ENCODE results near the gene MUC12.
"Not testable (repeated sequence)": the region's sequence is repeated elsewhere in the genome, so short reads cannot be mapped to it uniquely, and the experiment has no call there.

Gene MUC12

GRCh38 chr7:100963386-100963785, 6.0 kb upstream of the MUC12 start:
- DNase-seq, result no peak

DNA sequence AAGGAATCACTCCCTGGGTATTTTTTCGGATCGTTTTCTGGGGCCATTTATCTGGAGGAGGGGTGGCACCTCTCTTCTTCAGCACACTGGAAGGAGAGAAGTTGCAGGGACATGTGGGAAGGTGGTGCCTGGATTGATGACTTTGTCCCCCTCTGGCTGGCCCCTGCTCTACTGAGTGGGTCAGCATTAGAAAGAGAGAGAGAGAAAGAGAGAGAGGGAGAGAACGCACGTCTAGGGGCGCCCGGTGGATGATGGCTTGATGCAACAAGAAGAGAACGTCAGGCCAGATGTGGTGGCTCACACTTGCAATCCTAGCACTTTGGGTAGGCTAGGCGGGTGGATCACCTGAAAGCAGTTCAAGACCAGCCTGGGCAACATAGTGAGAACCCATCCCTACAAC, 5.5 kb upstream of the MUC12 start:
- DNase-seq, result no peak

DNA sequence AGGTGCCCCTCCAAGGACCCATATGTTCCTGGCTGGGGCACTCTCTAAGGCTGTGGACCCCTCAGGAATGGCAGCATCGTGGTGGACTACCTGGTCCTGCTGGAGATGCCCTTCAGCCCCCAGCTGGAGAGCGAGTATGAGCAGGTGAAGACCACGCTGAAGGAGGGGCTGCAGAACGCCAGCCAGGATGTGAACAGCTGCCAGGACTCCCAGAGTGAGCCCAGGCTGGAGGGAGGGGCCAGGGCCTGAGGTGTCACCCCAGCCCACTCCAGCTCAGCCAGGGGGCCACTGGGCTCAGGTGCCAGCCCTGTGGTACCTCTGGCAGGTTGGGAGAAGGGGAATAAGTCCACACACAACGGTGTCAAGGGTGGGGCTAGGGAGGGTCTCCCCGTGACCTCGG, 4.7 kb upstream of the MUC12 start:
- DNase-seq, result no peak

- no peak for DNase-seq
Observed at GRCh38 chr7:100965045-100965722, 4.2 kb upstream of the MUC12 start.

GRCh38 chr7:100965723-100966541, 3.4 kb upstream of the MUC12 start:
- DNase-seq, result peak; percentile 49

DNA sequence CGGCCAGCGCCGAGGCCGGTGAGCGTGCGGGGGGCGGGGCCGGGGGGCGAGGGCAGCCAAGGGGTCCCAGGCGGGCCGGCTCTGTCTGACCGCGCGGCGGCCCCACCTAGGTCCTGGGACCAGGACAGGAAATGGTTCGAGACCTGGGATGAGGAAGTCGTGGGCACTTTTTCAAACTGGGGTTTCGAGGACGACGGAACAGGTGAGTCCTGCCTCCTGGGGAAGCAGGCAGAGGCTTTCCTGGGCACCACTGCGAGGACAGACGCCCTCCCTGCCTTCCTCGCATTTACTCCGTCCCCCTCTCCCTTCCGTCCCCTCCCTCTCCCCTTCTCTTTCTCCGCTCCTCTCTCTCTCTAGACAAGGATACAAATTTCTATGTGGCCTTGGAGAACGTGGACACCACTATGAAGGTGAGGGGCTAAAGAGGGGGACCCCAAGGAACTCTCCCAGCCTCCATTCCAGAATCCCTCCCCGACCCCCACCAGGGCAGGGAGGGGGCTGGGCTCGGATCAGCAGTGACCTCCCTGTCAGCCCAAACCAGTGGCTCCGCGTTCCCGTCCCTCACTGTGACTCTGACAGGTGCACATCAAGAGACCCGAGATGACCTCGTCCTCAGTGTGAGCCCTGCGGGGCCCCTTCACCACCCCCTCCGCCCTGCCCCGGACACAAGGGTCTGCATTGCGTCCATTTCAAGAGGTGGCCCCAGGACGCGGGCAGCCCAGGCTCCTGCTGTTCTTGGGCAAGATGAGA, 2.6 kb upstream of the MUC12 start:
- no peak for DNase-seq

GRCh38 chr7:100967292-100967863, 2.0 kb upstream of the MUC12 start:
- no peak for DNase-seq

DNA sequence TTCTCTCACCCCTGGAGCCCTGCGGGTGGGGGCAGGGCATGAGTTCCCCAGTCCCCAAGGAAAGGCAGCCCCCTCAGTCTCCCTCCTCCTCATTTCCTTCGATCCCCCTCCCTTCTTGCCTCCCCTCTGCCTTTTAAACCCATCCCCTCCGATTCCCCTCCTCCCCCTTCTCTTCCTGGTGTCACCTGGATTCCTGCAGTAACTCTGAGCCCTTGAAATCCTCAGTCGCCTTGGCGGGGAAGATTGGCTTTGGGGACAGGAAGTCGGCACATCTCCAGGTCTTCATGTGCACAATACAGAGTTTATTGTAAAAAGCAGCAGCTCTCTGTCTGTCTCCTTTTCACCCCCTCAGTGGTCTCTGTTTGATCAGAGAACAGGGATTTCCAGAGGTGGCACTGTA, 1.3 kb upstream of the MUC12 start:
- no peak for DNase-seq

DNA sequence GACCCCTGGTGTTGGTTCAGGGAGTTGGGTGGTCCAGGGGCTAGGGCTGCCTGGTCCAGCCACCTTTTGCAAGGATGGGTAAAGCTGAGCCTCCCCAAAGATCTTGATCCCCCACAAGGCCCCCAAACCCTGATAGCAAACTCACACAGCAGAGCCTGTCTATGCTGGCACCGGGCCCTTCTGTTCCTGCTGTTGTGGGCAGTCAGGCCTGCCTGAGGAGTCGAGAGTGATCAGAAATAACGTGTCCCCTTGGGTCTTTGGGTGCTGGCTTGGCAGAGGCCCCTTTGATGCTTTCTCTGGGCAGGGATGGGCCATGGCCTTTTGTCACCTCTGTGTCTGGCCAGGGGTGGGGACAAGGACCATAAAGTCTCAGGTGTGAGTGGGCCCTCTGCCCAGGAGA, 715 bp upstream of the MUC12 start:
- no peak for DNase-seq

GRCh38 chr7:100971111-100972001, 2.0 kb downstream of the MUC12 start:
- no peak for DNase-seq

GRCh38 chr7:100972002-100972347, 2.6 kb downstream of the MUC12 start:
- no peak for DNase-seq

GRCh38 chr7:100974021-100974420, 4.7 kb downstream of the MUC12 start:
- no peak for DNase-seq

DNA sequence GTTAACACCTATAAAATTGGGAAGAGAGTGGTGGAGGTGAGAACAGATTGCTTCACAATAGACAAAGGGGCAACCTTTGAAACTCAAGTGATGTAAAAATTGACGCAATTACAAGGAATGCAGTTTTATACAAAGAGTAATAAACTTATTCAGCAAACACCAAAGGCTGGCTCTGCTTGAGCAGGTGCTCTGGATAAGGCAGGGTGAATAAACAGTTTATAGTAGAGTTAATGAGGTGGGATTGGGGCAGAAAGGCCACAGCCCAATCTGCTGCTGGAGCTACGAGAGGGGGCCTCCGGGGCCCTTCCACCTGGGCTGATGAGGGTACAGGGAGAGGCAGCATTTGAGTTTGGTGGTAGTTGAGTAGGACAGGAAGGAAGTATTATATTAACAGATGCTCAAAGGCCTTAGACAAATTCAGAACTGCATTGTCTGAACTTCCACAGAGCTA, 6.0 kb downstream of the MUC12 start:
- no peak for DNase-seq

GRCh38 chr7:100978300-100978699, 8.9 kb downstream of the MUC12 start:
- no peak for DNase-seq

DNA sequence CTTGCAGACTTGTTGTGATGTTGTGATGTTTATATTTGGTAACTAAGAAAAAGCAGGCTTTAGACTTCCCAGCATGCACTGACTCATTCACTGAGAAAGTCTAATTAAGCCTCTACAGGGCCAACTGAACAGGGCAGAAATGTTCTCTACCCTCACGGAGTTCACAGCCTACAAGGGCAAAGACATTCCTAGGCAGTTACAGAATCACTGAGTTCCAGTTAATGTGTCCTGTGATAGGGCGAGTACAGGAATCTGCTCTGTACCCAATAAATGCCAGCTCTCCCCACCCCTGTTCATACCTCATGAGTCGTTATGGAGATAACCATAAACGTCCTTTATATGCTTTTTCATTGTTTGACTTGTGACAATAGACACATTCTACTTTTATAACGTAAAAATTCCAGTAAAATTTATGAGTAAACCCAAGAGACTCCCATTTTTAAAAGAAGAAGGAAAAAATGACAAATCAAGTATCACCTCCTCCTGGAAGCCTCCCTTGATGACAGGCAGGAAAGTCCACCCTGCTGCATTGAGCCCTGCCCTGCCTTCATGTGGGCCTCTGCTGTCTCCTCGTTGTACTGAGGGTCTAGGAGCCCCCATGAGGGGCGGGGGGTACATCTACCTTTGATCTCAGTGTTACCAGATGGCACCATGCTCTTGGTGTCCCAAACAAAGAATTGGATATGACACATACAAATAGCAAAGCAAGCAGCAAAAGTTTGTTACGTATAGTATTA, 14.3 kb downstream of the MUC12 start:
- DNase-seq, result no peak

DNA sequence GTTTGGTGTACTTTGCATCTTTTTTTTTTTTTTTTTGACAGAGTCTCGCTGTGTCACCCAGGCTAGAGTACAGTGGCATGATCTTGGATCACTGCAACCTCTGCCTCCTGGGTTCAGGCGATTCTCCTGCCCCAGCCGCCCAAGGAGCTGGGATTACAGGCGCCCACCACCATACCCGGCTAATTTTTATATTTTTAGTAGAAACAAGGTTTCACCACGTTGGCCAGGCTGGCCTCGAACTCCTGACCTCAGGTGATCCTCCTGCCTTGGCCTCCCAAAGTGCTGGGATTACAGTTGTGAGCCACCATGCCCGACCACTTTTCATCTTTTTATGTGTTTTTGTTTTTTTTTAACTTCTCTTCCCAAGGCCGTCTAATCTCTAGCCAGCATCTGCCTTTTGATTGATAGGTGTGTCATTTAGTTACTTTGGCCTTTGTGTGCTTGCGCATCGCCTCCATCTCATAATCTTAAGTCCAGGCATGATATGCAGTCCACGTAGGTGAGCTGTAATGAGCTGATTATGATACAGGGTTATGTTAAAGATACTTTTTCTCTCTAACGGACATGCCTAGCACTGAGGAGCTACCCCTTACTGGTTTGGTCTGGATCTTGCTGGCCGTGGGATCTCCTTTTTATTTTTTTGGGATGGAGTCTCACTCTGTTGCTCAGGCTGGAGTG, 15.0 kb downstream of the MUC12 start:
- not testable (repeated sequence) for DNase-seq

GRCh38 chr7:100985033-100985797, 15.8 kb downstream of the MUC12 start:
- not testable (repeated sequence) for DNase-seq

DNA sequence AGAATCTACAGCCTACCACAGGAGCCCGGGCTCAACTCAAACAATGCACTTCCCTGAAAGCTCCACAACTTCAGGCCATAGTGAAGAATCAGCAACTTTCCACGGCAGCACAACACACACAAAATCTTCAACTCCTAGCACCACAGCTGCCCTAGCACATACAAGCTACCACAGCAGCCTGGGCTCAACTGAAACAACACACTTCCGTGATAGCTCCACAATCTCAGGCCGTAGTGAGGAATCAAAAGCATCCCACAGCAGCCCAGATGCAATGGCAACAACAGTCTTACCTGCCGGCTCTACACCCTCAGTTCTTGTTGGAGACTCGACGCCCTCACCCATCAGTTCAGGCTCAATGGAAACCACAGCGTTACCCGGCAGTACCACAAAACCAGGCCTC, 22.3 kb downstream of the MUC12 start:
- no peak for DNase-seq

DNA sequence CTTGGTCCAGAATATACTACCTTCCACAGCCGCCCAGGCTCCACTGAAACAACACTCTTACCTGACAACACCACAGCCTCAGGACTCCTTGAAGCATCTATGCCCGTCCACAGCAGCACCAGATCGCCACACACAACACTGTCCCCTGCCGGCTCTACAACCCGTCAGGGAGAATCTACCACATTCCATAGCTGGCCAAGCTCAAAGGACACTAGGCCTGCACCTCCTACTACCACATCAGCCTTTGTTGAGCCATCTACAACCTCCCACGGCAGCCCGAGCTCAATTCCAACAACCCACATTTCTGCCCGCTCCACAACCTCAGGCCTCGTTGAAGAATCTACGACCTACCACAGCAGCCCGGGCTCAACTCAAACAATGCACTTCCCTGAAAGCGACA, 22.9 kb downstream of the MUC12 start:
- not testable (repeated sequence) for DNase-seq

- DNase-seq, result not testable (repeated sequence)
Observed at GRCh38 chr7:100994671-100995070, 25.3 kb downstream of the MUC12 start.
